LoVo (cell line): Measurements from ENCODE around the gene GATB.

Source experiments
- DNase-seq: peaks from one replicate; pipeline ENCODE4 v3.0.0-alpha.2; 2016; ENCODE audit warnings: low spot score

The GATB gene

GRCh38 chr4:151694961-151695720 lies 65.7 kb downstream of the GATB start:
- no peak for DNase-seq

GRCh38 chr4:151692821-151693673 lies 67.8 kb downstream of the GATB start:
- no peak for DNase-seq

GRCh38 chr4:151692443-151692782 lies 68.4 kb downstream of the GATB start:
- no peak for DNase-seq

GRCh38 chr4:151691639-151692442 lies 69.0 kb downstream of the GATB start:
- DNase-seq, result no peak

- no peak for DNase-seq
These were observed 69.9 kb downstream of the GATB start for GRCh38 chr4:151690876-151691275.

GRCh38 chr4:151690164-151690870 lies 70.5 kb downstream of the GATB start:
- DNase-seq, result no peak

- DNase-seq, result no peak
These were observed 71.4 kb downstream of the GATB start for GRCh38 chr4:151689211-151689991.

GRCh38 chr4:151688785-151689043 lies 72.1 kb downstream of the GATB start:
- DNase-seq, result no peak

GRCh38 chr4:151688003-151688784 lies 72.6 kb downstream of the GATB start:
- no peak for DNase-seq

GRCh38 chr4:151687021-151687640 lies 73.7 kb downstream of the GATB start:
- no peak for DNase-seq

- no peak for DNase-seq
These were observed 75.5 kb downstream of the GATB start for GRCh38 chr4:151685303-151685702.

GRCh38 chr4:151681085-151681484 lies 79.7 kb downstream of the GATB start:
- DNase-seq, result no peak

- DNase-seq, result no peak
These were observed 81.6 kb downstream of the GATB start for GRCh38 chr4:151679231-151679630.

GRCh38 chr4:151678048-151678872 lies 82.5 kb downstream of the GATB start:
- DNase-seq, result no peak

- no peak for DNase-seq
These were observed 83.6 kb downstream of the GATB start for GRCh38 chr4:151677193-151677592.

- no peak for DNase-seq
These were observed 84.5 kb downstream of the GATB start for GRCh38 chr4:151676301-151676700.

GRCh38 chr4:151675411-151675971 lies 85.3 kb downstream of the GATB start:
- DNase-seq, result no peak

GRCh38 chr4:151674804-151675391 lies 85.9 kb downstream of the GATB start:
- DNase-seq, result no peak
